Brain microvascular endothelial cell (primary cell): ENCODE data around the gene DOCK1.
A peak's percentile ranks its signal among the peaks of the same experiment; 100 is the strongest.

Experiments
- DNase-seq: peaks from one replicate; pipeline ENCODE4 v3.0.0-alpha.2; 2020
- H3K27ac ChIP-seq: fragments of 250-450 bp; sonication (Bioruptor Pico); 2 replicates; pipeline ENCODE4 v1.5.1; 2020; ENCODE audit warnings: mild to moderate bottlenecking, moderate library complexity
- H3K27me3 ChIP-seq: fragments of 250-450 bp; sonication (Bioruptor Pico); replicated peaks from 2 replicates; pipeline ENCODE4 v1.5.1; 2020; ENCODE audit warnings: mild to moderate bottlenecking
- H3K36me3 ChIP-seq: fragments of 250-450 bp; sonication (Bioruptor Pico); replicated peaks from 2 replicates; pipeline ENCODE4 v1.5.1; 2020; ENCODE audit warnings: mild to moderate bottlenecking
- H3K4me3 ChIP-seq: 2 replicates; pipeline ENCODE4 v1.5.1; 2011; ENCODE audit warnings: low read depth, mild to moderate bottlenecking, control low read depth, low read length, moderate library complexity
- CTCF ChIP-seq: IDR thresholded peaks from 2 replicates; pipeline ENCODE4 v1.5.1; 2011; ENCODE audit warnings: low read depth, mild to moderate bottlenecking, moderate library complexity, low read length, control low read depth, inconsistent platforms; ENCODE audit errors: missing control alignments
- in situ Hi-C: cut with HindIII; loops from 2 replicates; pipeline ENCODE4 v1.10.0; 2017; ENCODE audit warnings: low sequenced_read_pairs, low pct_ligation_motif_present

DOCK1 gene

DNA sequence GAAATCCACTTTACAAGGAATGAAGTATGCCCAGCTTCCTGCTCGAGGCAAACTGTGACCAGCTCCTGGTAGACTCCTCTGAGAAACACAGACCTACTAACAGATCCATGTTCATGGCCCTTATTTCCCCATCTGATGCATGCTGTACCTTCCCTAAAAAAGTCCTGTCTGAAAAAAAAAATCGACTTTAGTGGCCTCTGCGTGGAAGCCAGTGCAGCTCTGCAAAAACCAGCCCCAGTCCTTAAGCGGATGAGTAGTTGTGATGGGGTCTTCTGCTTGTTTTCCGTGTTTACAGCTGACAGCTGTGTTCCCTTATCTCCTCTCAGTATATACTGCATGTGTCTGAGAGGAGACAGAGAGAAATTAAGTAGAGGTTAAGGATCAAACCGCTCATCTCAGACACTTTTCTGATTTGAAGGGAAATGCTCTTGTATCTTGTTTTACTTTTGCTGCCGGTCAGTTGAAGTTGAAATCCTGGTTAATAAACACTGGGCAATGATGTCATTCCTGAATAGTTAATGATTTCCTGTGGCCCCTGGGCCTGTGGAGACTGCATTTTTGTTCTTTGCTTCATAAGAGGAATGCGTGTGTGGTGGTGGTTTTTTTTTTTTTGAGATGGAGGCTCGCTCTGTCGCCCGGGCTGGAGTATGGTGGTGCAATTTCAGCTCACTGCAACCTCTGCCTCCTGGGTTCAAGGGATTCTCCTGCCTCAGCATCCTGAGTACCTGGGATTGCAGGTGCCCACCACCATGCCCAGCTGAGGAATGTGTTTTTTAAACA is 67.6 kb downstream of the DOCK1 start:
- DNase-seq, result peak; percentile 88
- no peaks in the 10 kb centered on the region for H3K27me3 ChIP-seq
- peak overlapping the region; percentile 57 for H3K27ac ChIP-seq
- no peak for TF ChIP-seq CTCF
- in situ Hi-C loops, result no loop called here
- H3K36me3 ChIP-seq, result peaks cover 7% of the 10 kb centered on the region
- peak overlapping the region; percentile 15 for H3K4me3 ChIP-seq

DNA sequence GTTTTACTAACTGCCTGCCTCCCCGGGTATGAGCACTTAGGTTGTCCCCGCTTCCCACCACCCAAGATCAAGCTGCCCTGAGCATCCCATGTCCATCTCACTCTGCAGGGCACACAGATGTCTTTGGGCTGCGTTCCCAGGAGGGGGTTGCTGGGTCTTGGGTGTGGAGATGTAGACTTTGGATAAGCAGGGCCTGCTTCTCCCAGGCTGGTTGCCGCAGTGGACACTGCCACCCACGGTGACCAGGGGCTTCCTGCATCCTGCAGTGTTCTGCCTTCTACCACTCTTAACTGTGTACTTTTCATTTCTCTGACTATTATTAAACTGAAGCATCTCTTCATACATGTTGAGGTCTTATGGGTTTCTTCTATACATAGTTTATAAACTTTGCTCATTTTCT is 70.0 kb downstream of the DOCK1 start:
- Histone ChIP-seq H3K27ac (no peak overlapping the region), H3K4me3 (no peak overlapping the region), H3K27me3 (no peaks in the 10 kb centered on the region), H3K36me3 (peaks cover 9% of the 10 kb centered on the region)
- no peak for DNase-seq
- in situ Hi-C loops, result no loop called here
- TF ChIP-seq CTCF, result no peak

DNA sequence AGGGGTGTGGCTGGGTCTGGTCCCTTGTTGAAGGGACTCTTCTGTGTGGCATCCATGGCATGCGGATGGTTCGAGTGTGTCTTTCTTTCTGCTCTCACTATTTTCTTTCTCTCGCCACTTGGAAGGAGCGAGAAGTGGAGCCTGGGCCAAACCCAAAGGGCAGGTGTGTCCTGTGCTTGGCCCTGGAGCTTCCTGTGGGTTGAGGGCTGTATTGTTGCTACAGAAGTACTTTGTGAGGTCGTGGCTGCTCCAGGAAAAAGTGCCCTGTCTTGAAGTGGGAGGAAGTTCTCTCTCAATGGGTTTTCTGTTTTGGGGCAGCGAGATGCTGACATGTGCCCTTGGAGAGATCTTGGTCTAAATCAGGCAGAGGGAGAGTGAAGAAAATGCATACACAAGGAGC is 72.0 kb downstream of the DOCK1 start:
- Histone ChIP-seq H3K27me3 (no peaks in the 10 kb centered on the region), H3K27ac (no peak overlapping the region), H3K36me3 (peaks cover 9% of the 10 kb centered on the region), H3K4me3 (no peak overlapping the region)
- DNase-seq, result no peak
- in situ Hi-C loops, result no loop called here
- no peak for TF ChIP-seq CTCF

DNA sequence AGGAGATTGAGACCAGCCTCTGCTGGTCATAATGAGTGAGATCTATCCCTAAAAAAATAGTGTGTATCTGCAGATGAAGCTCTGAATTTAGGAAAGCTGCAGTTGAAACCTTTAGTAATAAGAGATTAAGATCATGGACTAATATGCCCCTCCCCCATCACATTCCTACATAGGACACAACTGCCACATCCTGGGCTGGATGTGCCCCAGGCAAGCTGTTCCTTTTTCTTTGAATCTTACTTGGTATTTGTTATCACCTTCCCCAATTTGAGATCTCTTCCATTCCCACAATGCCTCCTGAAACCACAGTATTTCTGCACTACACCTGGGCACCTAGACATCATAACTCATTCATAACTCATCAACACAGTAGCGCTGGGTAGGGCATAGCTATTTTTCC is 74.1 kb downstream of the DOCK1 start:
- H3K27ac ChIP-seq, result no peak overlapping the region
- DNase-seq, result no peak
- in situ Hi-C loops, result no loop called here
- no peaks in the 10 kb centered on the region for H3K27me3 ChIP-seq
- H3K36me3 ChIP-seq, result peaks cover 8% of the 10 kb centered on the region
- no peak overlapping the region for H3K4me3 ChIP-seq
- TF ChIP-seq CTCF, result no peak

GRCh38 chr10:126993208-126993607 is 88.0 kb downstream of the DOCK1 start:
- no peak for DNase-seq
- H3K27ac ChIP-seq, result no peak overlapping the region
- no peak overlapping the region for H3K4me3 ChIP-seq
- H3K36me3 ChIP-seq, result peaks cover 25% of the 10 kb centered on the region
- no peaks in the 10 kb centered on the region for H3K27me3 ChIP-seq
- in situ Hi-C loops, result no loop called here
- TF ChIP-seq CTCF, result no peak
